NT2/D1 (cell line): ENCODE measurements around the gene GRIK1.

Experiments used
- SUZ12 ChIP-seq: IDR thresholded peaks from 2 replicates; pipeline ENCODE4 v1.6.1; 2011; ENCODE audit not compliant: insufficient read length, insufficient read depth; ENCODE audit errors: extremely low read depth
- YY1 ChIP-seq: IDR thresholded peaks from 2 replicates; pipeline ENCODE4 v1.6.1; 2011; ENCODE audit not compliant: insufficient read length, insufficient read depth
- ZNF274 ChIP-seq: IDR thresholded peaks from 2 replicates; pipeline ENCODE4 v1.6.1; 2011; ENCODE audit warnings: mild to moderate bottlenecking, low read depth, low read length

DNA sequence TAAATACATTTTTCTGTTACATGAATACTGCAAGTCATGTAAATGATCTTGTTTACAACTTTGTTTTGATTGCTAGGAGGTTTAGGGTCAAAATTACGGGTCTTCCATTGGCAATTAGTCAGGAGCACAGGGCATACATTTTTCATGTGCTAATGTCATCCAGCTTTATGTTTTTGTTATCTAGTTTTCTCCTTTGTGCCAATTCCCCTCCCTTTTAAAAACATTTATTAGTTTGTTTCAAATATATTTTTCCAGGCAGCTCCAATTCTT lies 280.9 kb downstream of the GRIK1 start:
- TF ChIP-seq SUZ12: no peak
- TF ChIP-seq ZNF274: no peak
- TF ChIP-seq YY1: no peak
